HepG2 (cell line): ENCODE results near the gene RABGGTA. TPM values are rescaled to one million over a fixed set of nuclear protein-coding genes. Genes with fewer than 3 reads are reported as not detected.
A peak's percentile ranks its signal among the peaks of the same experiment; 100 is the strongest.

Experiments used
- BHLHE40 ChIP-seq: IDR thresholded peaks from 2 replicates; pipeline ENCODE4 v1.6.1; 2011; ENCODE audit warnings: low read length, improper control_type of control experiment
- CBX1 ChIP-seq: IDR thresholded peaks from one replicate; pipeline ENCODE4 v1.6.1; 2016; ENCODE audit warnings: antibody characterized with exemption, low read depth
- CREB3 ChIP-seq: sonication (generic); formaldehyde crosslinking; IDR thresholded peaks from 2 replicates; pipeline ENCODE4 v1.5.0; 2020; ENCODE audit warnings: missing genetic modification reagents
- HIC2 ChIP-seq: sonication (generic); formaldehyde crosslinking; IDR thresholded peaks from 2 replicates; pipeline ENCODE4 v1.9.0; 2022; ENCODE audit warnings: low read depth, missing genetic modification reagents
- HNRNPH1 ChIP-seq: fragments of 200-400 bp; formaldehyde crosslinking; optimal IDR thresholded peaks from 2 replicates; pipeline ENCODE3; 2017; ENCODE audit warnings: mild to moderate bottlenecking, low read depth, low read length
- HOMEZ ChIP-seq: IDR thresholded peaks from 2 replicates; pipeline ENCODE4 v1.6.1; 2016; ENCODE audit warnings: low read depth
- JUN ChIP-seq: sonication (generic); formaldehyde crosslinking; IDR thresholded peaks from 2 replicates; pipeline ENCODE4 v1.4.0; 2020; ENCODE audit warnings: mild to moderate bottlenecking, missing genetic modification reagents
- KLF6 ChIP-seq: IDR thresholded peaks from 2 replicates; pipeline ENCODE4 v1.8.0; 2016; ENCODE audit warnings: missing biosample characterization, missing genetic modification reagents
- LBX2 ChIP-seq: sonication (generic); formaldehyde crosslinking; IDR thresholded peaks from 2 replicates; pipeline ENCODE4 v1.5.0; 2020; ENCODE audit warnings: missing genetic modification reagents, mild to moderate bottlenecking, borderline replicate concordance
- NCOA1 ChIP-seq: sonication (generic); formaldehyde crosslinking; IDR thresholded peaks from 2 replicates; pipeline ENCODE4 v1.9.0; 2021; ENCODE audit warnings: missing genetic modification reagents
- PLSCR1 ChIP-seq: sonication (generic); formaldehyde crosslinking; IDR thresholded peaks from 2 replicates; pipeline ENCODE4 v1.5.0; 2020; ENCODE audit warnings: missing genetic modification reagents, mild to moderate bottlenecking, borderline replicate concordance
- RNF219 ChIP-seq: sonication (generic); formaldehyde crosslinking; IDR thresholded peaks from 2 replicates; pipeline ENCODE4 v1.5.0; 2020; ENCODE audit warnings: mild to moderate bottlenecking, missing genetic modification reagents
- SALL2 ChIP-seq: sonication (generic); formaldehyde crosslinking; IDR thresholded peaks from 2 replicates; pipeline ENCODE4 v1.8.1; 2023; ENCODE audit warnings: mild to moderate bottlenecking, missing genetic modification reagents, inconsistent platforms
- SRSF4 ChIP-seq: fragments of 200-400 bp; formaldehyde crosslinking; IDR thresholded peaks from one replicate; pipeline ENCODE4 v1.6.1; 2018; ENCODE audit warnings: mild to moderate bottlenecking, low read depth, low read length, moderate library complexity; ENCODE audit not compliant: poor library complexity, severe bottlenecking
- SSRP1 ChIP-seq: IDR thresholded peaks from 2 replicates; pipeline ENCODE4 v1.6.1; 2016; ENCODE audit warnings: control low read depth
- TBP ChIP-seq: sonication (generic); formaldehyde crosslinking; IDR thresholded peaks from 2 replicates; pipeline ENCODE4 v1.5.0; 2020; ENCODE audit warnings: missing genetic modification reagents
- ZBTB38 ChIP-seq: sonication (generic); formaldehyde crosslinking; IDR thresholded peaks from 2 replicates; pipeline ENCODE4 v1.5.1; 2020; ENCODE audit warnings: mild to moderate bottlenecking, missing genetic modification reagents
- ZC3H13 ChIP-seq: sonication (generic); formaldehyde crosslinking; IDR thresholded peaks from 2 replicates; pipeline ENCODE4 v1.8.1; 2023; ENCODE audit warnings: mild to moderate bottlenecking, missing genetic modification reagents, moderate library complexity
- ZNF317 ChIP-seq: sonication (generic); formaldehyde crosslinking; IDR thresholded peaks from 2 replicates; pipeline ENCODE4 v1.5.0; 2020; ENCODE audit warnings: mild to moderate bottlenecking, missing genetic modification reagents
- ZNF460 ChIP-seq: sonication (generic); formaldehyde crosslinking; IDR thresholded peaks from 2 replicates; pipeline ENCODE4 v1.5.1; 2020; ENCODE audit warnings: missing genetic modification reagents, mild to moderate bottlenecking, borderline replicate concordance
- ZNF749 ChIP-seq: sonication (generic); formaldehyde crosslinking; IDR thresholded peaks from 2 replicates; pipeline ENCODE4 v1.8.0; 2022; ENCODE audit warnings: mild to moderate bottlenecking, missing genetic modification reagents, moderate library complexity, borderline replicate concordance
- polyA plus RNA-seq, 8 experiments: library from polyadenylated mRNA; depleted of rRNA in 3 of 8; stranded (reverse) in 7 of 8; unstranded in 1 of 8; fragments of >200 nt; fragmentation: Illumina TruSeq in 4 of 8; extraction: Trizol in 4 of 8; gene quantifications; 2 replicates each; pipeline versions ENCODE4 v1.2.1 to v1.2.3, GENCODE V29; 2011 to 2016; ENCODE audit warnings: low read depth in 4 of 8, missing spikeins in 1 of 8, mixed read lengths in 1 of 8; ENCODE audit not compliant: insufficient read depth in 1 of 8
- total RNA-seq, 5 experiments: library from RNA; depleted of rRNA; stranded (reverse); fragments of >200 nt; fragmentation: Illumina TruSeq; extraction: Trizol; gene quantifications; 2 replicates each; pipeline ENCODE4 v1.2.3, GENCODE V29; 2016; ENCODE audit warnings: low read depth in 1 of 5

Gene RABGGTA
- total and polyA plus RNA-seq, 2 of the 13 experiments (the other 11 are each of a cell fraction or from before 2014, with no cell fraction given), result 57.9 to 90.8 TPM

- peak; percentile 82 for TF ChIP-seq HOMEZ (CRISPR knock-in tag)
- peak; percentile 88; the same call in 1 of the 2 replicates for TF ChIP-seq NCOA1 (CRISPR knock-in tag)
- 0 out of 2 replicates have a peak, but pooled peaks have one; percentile 60 for TF ChIP-seq RNF219 (CRISPR knock-in tag)
- no peak for TF ChIP-seq HNRNPH1
- no peak; the same call in 1 of the 2 replicates for TF ChIP-seq SSRP1
- no peak for TF ChIP-seq SRSF4
- peak; percentile 46; the same call in 1 of the 2 replicates for TF ChIP-seq HIC2 (CRISPR knock-in tag)
- TF ChIP-seq ZNF460 (CRISPR knock-in tag), result no peak; the same call in 1 of the 2 replicates
- TF ChIP-seq ZBTB38, result peak; percentile 91
- TF ChIP-seq SALL2 (CRISPR knock-in tag), result peak; percentile 93
- TF ChIP-seq KLF6, result peak; percentile 94
- TF ChIP-seq ZNF749 (CRISPR knock-in tag), result peak; percentile 30; the same call in 1 of the 2 replicates
- TF ChIP-seq TBP (CRISPR knock-in tag), result peak; percentile 99
- no peak; the same call in 1 of the 2 replicates for TF ChIP-seq BHLHE40
- TF ChIP-seq LBX2 (CRISPR knock-in tag), result 0 out of 2 replicates have a peak, but pooled peaks have one; percentile 19
- TF ChIP-seq CREB3 (CRISPR knock-in tag), result peak; percentile 90; the same call in 1 of the 2 replicates
- TF ChIP-seq PLSCR1, result no peak
- peak; percentile 96 for TF ChIP-seq CBX1
- peak; percentile 94 for TF ChIP-seq ZNF317 (CRISPR knock-in tag)
- no peak; the same call in none of the 2 replicates for TF ChIP-seq JUN
- no peak for TF ChIP-seq ZC3H13 (CRISPR knock-in tag)
Observed at GRCh38 chr14:24299255-24300191, 28.1 kb upstream of the RABGGTA start, which contains the start of the genes DHRS1 and NOP9 (continued).
